Activated CD8-positive, alpha-beta memory T cell treated with anti-CD3 and anti-CD28 coated beads, Interleukin-2, amount 50 U/mL, for 1 hour (primary cell): ENCODE results near the gene ADRA2B.

Experiments used
- DNase-seq: peaks from one replicate; pipeline ENCODE4 v3.0.0-alpha.2; 2020; ENCODE audit errors: extremely low read depth

Gene ADRA2B

DNA sequence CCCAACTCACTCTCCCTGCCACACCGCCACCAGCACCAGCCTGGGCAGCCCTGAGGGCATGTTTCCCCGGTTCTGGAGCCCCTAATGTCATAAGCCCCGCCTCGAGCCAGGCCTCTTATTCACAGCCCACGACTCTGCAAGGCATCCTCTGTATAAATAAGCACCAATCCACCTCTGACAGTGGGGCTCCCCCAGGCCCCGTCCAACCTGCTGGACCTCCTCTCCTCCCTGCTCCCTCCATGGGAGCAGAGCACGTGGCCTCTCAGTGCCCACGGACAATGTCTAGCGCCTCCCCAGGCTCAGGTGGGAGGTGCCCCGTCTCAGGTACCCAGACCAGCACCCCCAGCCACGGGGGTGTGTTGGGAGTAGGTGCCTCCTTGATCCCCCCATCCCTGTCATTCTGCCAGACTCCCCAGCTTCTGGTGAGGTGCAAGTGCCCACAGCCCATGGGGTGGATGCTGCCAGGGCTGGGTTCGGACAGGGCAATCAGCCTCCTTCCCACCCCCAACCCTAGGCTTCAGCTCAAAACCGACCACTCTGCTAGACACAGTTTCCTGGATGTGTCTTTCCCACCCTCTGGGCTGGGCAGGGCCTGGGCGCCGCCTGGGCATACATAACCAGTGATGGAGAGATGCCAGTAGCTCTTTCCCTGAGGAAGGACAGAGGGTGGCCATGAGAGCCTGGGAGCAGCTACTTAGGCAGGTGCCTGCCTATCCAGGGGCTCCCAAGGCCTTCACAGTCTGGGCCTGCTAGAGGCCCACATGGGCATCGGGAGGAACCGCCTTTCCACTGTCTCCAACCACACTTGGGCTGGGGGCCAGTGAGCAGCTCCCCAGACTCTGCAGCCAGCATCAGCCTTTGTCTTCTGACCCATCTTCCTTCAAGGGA lies 1.6 kb upstream of the ADRA2B start:
- no peak for DNase-seq

DNA sequence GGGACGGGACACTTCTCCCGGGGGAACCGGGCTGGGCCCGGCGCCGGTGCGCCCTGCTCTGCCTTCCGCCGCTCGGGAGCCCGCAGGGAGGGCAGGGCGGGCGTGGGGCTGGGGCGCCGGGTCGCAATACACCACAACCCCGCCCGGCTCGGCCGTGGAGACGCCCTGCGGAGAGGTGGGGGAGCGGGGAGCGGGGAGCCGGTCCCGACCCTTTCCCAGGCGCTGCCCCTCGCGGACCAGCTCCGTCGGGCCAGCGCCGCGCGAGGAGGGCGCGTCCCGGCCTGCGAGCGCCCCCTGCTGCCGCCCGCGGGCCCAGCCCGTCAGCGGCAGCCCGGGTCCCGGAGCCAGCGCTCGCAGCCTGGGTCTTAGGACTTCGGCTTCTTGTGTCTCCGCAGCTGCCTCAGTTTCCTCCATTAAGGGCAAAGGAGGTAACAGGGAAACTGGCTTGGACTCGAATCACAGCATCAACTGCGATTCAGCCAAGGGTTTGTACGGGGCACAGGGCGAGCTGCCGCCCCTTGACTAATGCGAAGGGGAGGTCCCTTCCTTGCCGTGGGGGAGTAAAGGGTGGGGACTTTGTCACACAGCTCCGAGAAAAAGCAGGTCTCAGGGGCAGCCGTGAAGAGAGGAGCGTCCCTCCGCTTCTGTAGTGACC lies 635 bp upstream of the ADRA2B start:
- no peak for DNase-seq

- DNase-seq = no peak
Observed at GRCh38 chr2:96115631-96116423, 544 bp downstream of the ADRA2B start.

DNA sequence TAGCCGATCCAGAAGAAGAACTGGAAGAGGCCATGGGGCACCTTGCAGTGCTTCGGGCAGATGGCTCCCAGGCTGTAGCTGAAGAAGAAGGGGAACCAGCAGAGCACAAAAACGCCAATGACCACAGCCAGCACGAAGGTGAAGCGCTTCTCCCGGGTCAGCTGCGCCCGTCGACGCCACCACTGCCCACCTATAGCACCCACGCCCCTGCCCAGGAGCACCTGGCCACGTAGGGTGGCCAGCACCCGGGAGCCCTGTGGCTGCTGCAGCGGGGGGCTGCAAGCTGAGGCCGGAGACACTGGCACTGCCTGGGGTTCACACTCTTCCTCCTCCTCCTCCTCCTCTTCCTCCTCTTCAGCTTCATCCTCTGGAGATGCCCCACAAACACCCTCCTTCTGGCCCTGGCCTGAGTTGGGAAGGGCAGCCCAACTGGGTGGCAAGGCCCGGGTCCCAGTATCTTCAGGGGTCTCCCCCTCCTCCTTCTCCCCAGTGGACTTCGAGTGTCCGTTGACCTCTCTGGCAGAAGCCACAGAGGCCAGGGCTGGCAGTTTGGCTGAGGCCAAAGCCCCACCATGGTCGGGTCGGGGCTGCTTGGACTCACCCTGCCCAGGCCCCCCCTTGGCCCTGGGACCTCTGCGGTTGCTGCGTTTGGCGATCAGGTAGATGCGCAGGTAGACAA lies 1.3 kb downstream of the ADRA2B start:
- DNase-seq = no peak

- no peak for DNase-seq
Observed at GRCh38 chr2:96114546-96114902, 1.8 kb downstream of the ADRA2B start.

DNA sequence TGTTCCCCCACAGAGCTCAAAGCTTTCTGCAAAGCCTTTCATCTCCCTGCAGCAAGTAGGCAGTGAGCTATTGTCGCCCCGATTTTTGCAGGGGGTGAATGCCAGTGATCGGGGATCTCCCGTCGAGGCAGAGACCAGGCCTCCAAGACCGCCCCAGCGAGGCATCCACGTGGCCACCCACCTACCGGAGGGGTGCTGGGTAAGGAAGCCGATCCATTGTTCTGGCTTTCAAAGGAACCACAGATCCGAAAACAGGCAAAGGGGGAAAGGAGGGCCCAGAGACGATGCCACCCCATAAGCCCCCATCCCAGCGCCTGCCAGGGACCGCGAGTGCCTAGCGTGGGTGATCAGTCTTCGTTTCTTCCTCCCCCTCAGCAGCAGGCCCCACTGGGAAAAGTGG lies 2.4 kb downstream of the ADRA2B start:
- DNase-seq = no peak

DNA sequence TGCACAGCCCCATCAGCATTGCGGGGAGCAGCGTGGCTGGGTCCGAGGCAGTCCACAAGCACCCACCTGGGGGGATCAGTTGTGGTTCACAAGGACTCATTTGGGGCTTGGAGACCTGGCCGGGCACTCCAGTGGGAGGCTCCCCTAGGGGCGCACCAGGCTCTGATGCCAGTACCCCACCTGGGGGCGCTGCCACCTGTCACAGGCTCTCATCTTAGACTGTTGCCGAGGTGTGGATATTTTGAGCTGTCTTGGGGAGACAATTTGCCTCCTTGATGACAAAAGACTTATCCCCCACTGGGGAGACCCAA lies 3.0 kb downstream of the ADRA2B start:
- no peak for DNase-seq

GRCh38 chr2:96112501-96113366 lies 3.6 kb downstream of the ADRA2B start:
- DNase-seq = no peak

DNA sequence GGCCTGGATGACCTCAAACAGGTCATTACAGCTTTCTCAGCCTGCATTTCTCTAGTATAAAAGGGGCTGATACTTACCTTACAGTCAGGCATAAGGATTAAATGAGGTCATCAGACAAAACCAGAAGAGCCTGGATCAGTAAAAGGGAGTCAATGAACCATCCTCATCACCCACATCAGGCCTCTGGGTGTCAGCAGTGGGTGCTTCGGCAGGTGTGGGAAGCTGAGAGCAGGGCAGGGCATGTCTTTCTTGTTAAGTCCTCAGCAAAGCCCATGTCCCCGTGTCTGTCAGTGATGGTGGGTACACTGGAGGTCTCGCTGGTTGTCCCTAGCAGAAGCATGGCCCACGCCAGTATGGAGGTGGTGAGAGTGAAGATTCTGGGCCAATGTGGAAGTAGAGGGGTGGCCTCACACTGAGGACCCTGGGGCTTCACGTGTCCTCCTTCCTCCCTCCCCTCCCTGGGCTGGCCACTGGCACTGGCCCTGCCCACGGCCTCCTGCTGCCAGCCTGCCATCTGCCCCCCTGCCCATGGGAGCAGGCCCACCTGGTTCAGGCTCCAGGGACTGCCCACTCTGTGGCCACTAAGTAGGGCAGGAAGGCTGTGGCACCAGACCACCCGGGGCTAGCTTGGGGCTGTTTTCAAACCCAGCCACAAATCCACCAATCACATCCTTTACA lies 4.4 kb downstream of the ADRA2B start:
- no peak for DNase-seq

- DNase-seq = no peak
Observed at GRCh38 chr2:96111257-96111640, 5.1 kb downstream of the ADRA2B start.

DNA sequence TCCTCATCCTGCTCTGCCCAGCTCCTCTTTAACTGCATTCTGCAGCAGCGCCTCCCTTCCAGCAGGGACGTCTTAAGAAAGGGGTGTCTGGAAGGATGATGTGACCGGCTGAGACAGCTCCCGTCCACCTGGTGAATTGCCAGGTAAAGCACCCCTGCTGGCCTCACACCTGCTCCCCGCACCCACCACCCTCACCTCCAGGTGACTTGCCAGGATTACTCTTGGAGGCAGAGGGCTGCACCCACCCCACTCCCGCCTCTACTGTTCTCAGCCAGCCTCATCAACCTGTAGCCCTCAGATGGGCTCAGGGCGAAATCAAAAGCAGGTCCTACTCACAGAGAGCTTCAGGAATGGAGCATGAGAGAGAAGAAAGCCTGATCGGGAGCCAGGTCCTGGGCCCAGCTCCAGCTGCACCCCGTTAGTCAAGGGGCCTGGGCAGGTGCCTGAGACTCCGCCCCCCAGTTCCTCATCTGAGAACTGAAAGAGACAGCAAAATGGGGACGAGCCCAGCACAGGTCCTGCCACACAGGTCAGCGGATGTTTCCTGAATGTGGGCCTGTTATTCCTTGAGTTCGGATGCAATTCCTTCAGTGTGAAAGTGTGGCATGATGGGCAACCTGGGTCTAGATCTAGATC lies 5.6 kb downstream of the ADRA2B start:
- no peak for DNase-seq

GRCh38 chr2:96109931-96110511 lies 6.3 kb downstream of the ADRA2B start:
- DNase-seq = no peak

DNA sequence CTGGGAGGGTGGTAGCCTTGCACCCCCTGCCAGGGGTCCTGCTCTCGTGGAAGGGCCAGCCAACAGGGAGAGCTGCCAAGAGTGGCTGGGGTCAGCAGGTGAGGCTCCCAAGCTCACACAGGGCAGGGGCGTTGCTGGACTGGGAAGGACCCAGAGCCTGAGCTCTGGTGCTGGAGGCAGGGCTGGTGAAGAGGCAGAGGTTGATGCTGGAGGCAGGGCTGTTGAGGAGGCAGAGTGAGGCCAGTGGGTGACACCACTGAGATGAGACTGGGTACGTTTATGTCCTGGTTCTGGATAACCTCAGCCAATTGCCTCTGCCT lies 7.0 kb downstream of the ADRA2B start:
- DNase-seq = no peak

- no peak for DNase-seq
Observed at GRCh38 chr2:96108541-96109360, 7.6 kb downstream of the ADRA2B start.

GRCh38 chr2:96108151-96108540 lies 8.2 kb downstream of the ADRA2B start:
- DNase-seq = no peak

GRCh38 chr2:96107708-96108065 lies 8.7 kb downstream of the ADRA2B start:
- DNase-seq = no peak

DNA sequence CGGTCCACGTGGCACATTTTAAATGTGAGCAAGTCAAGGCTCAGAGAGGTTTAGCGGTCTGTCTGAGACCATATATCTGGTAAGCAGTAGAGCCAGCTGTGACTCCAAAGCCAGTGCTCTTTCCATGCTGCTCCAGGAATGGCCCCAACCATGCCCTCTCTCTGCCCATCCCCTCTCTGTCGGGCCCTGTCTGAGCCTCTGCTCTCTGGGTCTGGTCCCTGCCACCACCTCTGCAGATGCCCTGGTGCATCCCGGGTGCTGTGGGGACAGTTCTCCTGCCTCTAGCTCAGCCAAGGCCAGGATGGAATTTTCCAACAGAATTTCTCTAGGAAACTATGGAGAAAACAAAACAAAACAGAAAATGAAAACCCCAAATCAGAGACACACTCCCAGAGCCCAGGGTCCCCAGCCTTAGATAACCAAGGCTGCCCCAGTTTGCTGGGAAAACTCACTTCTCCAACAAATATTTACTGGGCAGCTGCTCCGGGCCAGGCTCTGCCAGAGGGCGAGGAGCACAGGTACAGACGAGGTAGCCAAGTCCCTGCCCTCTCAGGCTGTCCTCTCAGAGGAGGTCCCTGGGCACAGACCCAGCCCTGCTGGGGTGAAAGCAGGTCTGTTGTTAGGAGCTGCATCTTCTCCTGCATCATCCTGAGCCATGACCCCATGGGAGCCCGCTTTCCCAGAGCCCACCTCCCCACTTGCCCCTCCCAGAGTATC lies 9.2 kb downstream of the ADRA2B start:
- no peak for DNase-seq

- DNase-seq = no peak
Observed at GRCh38 chr2:96105994-96106715, 10.2 kb downstream of the ADRA2B start.
